HepG2 (cell line): Measurements from ENCODE around the gene HAUS1. TPM values are rescaled to one million over a fixed set of nuclear protein-coding genes. Genes with fewer than 3 reads are reported as not detected.

Experiments
- HMGA1 ChIP-seq: sonication (generic); formaldehyde crosslinking; conservative IDR thresholded peaks from 2 replicates; pipeline ENCODE4 v1.4.0; 2020; ENCODE audit warnings: missing genetic modification reagents
- HNRNPH1 ChIP-seq: fragments of 200-400 bp; formaldehyde crosslinking; optimal IDR thresholded peaks from 2 replicates; pipeline ENCODE3; 2017; ENCODE audit warnings: mild to moderate bottlenecking, low read depth, low read length
- LBX2 ChIP-seq: sonication (generic); formaldehyde crosslinking; IDR thresholded peaks from 2 replicates; pipeline ENCODE4 v1.5.0; 2020; ENCODE audit warnings: missing genetic modification reagents, mild to moderate bottlenecking, borderline replicate concordance
- RFX3 ChIP-seq: IDR thresholded peaks from 2 replicates; pipeline ENCODE4 v1.6.1; 2016; ENCODE audit warnings: missing biosample characterization, missing genetic modification reagents
- SMAD1 ChIP-seq: sonication (generic); formaldehyde crosslinking; IDR thresholded peaks from 2 replicates; pipeline ENCODE4 v1.4.0; 2020; ENCODE audit warnings: missing genetic modification reagents, low read depth, mild to moderate bottlenecking, borderline replicate concordance
- TARDBP ChIP-seq: sonication (generic); formaldehyde crosslinking; IDR thresholded peaks from 2 replicates; pipeline ENCODE4 v1.8.0; 2022; ENCODE audit warnings: mild to moderate bottlenecking, missing genetic modification reagents
- ZBTB46 ChIP-seq: sonication (generic); formaldehyde crosslinking; IDR thresholded peaks from 2 replicates; pipeline ENCODE4 v1.4.0; 2020; ENCODE audit warnings: mild to moderate bottlenecking, missing genetic modification reagents, borderline replicate concordance
- ZHX1 ChIP-seq: sonication (generic); formaldehyde crosslinking; IDR thresholded peaks from 2 replicates; pipeline ENCODE4 v1.8.1; 2022; ENCODE audit warnings: low read depth, mild to moderate bottlenecking, missing genetic modification reagents
- ZNF432 ChIP-seq: sonication (generic); formaldehyde crosslinking; IDR thresholded peaks from 2 replicates; pipeline ENCODE4 v1.5.0; 2020; ENCODE audit warnings: missing genetic modification reagents, mild to moderate bottlenecking, borderline replicate concordance
- ZNF646 ChIP-seq: sonication (generic); formaldehyde crosslinking; IDR thresholded peaks from 2 replicates; pipeline ENCODE4 v1.9.0; 2021; ENCODE audit warnings: mild to moderate bottlenecking, missing genetic modification reagents
- ZNF674 ChIP-seq: sonication (generic); formaldehyde crosslinking; IDR thresholded peaks from 2 replicates; pipeline ENCODE4 v1.5.0; 2020; ENCODE audit warnings: low read depth, mild to moderate bottlenecking, missing genetic modification reagents
- ZNF772 ChIP-seq: sonication (generic); formaldehyde crosslinking; IDR thresholded peaks from 2 replicates; pipeline ENCODE4 v1.5.0; 2020; ENCODE audit warnings: mild to moderate bottlenecking, missing genetic modification reagents
- polyA plus RNA-seq, 8 experiments: library from polyadenylated mRNA; depleted of rRNA in 3 of 8; stranded (reverse) in 7 of 8; unstranded in 1 of 8; fragments of >200 nt; fragmentation: Illumina TruSeq in 4 of 8; extraction: Trizol in 4 of 8; gene quantifications; 2 replicates each; pipeline versions ENCODE4 v1.2.1 to v1.2.3, GENCODE V29; 2011 to 2016; ENCODE audit warnings: low read depth in 4 of 8, missing spikeins in 1 of 8, mixed read lengths in 1 of 8; ENCODE audit not compliant: insufficient read depth in 1 of 8
- total RNA-seq, 5 experiments: library from RNA; depleted of rRNA; stranded (reverse); fragments of >200 nt; fragmentation: Illumina TruSeq; extraction: Trizol; gene quantifications; 2 replicates each; pipeline ENCODE4 v1.2.3, GENCODE V29; 2016; ENCODE audit warnings: low read depth in 1 of 5
- TF ChIP-seq, protein P1 (sequence below): sonication (generic); formaldehyde crosslinking; IDR thresholded peaks from 2 replicates; pipeline ENCODE4 v1.5.1; 2020; ENCODE audit warnings: missing genetic modification reagents, mild to moderate bottlenecking, borderline replicate concordance
- TF ChIP-seq, protein P2 (sequence below): sonication (generic); formaldehyde crosslinking; IDR thresholded peaks from 2 replicates; pipeline ENCODE4 v1.8.1; 2023; ENCODE audit warnings: mild to moderate bottlenecking, inconsistent platforms, moderate library complexity, missing genetic modification reagents, borderline replicate concordance

The HAUS1 gene
- total and polyA plus RNA-seq, 2 of the 13 experiments (the other 11 are each of a cell fraction or from before 2014, with no cell fraction given): 20.6 to 59.2 TPM

GRCh38 chr18:46169464-46169941 lies 65.3 kb downstream of the HAUS1 start (continued):
- no peak for TF ChIP-seq ZBTB46 (CRISPR knock-in tag)
- TF ChIP-seq, protein P1, sequence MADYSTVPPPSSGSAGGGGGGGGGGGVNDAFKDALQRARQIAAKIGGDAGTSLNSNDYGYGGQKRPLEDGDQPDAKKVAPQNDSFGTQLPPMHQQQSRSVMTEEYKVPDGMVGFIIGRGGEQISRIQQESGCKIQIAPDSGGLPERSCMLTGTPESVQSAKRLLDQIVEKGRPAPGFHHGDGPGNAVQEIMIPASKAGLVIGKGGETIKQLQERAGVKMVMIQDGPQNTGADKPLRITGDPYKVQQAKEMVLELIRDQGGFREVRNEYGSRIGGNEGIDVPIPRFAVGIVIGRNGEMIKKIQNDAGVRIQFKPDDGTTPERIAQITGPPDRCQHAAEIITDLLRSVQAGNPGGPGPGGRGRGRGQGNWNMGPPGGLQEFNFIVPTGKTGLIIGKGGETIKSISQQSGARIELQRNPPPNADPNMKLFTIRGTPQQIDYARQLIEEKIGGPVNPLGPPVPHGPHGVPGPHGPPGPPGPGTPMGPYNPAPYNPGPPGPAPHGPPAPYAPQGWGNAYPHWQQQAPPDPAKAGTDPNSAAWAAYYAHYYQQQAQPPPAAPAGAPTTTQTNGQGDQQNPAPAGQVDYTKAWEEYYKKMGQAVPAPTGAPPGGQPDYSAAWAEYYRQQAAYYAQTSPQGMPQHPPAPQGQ (CRISPR knock-in tag): no peak
- no peak for TF ChIP-seq RFX3
- no peak for TF ChIP-seq ZNF646 (CRISPR knock-in tag)
- no peak for TF ChIP-seq ZNF772
- TF ChIP-seq, protein P2, sequence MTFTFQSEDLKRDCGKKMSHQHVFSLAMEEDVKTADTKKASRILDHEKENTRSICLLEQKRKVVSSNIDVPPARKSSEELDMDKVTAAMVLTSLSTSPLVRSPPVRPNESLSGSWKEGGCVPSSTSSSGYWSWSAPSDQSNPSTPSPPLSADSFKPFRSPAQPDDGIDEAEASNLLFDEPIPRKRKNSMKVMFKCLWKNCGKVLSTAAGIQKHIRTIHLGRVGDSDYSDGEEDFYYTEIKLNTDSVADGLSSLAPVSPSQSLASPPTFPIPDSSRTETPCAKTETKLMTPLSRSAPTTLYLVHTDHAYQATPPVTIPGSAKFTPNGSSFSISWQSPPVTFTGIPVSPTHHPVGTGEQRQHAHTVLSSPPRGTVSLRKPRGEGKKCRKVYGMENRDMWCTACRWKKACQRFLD: no peak
- no peak for TF ChIP-seq LBX2
- no peak for TF ChIP-seq HMGA1 (CRISPR knock-in tag)
- TF ChIP-seq SMAD1 (CRISPR knock-in tag): peak; percentile 47; the same call in 1 of the 2 replicates
- 0 out of 2 replicates have a peak, but pooled peaks have one; percentile 17 for TF ChIP-seq TARDBP
- no peak for TF ChIP-seq ZNF432 (CRISPR knock-in tag)
- TF ChIP-seq HNRNPH1: no peak
- TF ChIP-seq ZNF674: no peak
- 0 out of 2 replicates have a peak, but pooled peaks have one; percentile 52 for TF ChIP-seq ZHX1 (CRISPR knock-in tag)
